ENCODE results near the gene TGFBR3. TPM values are rescaled to one million over a fixed set of nuclear protein-coding genes. Genes with fewer than 3 reads are reported as not detected.

Gene TGFBR3
- total and polyA plus RNA-seq, 9 of the 15 experiments (the other 6 are each of a cell fraction or from before 2014, with no cell fraction given), result 3.6 to 32.4 (median 15.6) TPM

DNA sequence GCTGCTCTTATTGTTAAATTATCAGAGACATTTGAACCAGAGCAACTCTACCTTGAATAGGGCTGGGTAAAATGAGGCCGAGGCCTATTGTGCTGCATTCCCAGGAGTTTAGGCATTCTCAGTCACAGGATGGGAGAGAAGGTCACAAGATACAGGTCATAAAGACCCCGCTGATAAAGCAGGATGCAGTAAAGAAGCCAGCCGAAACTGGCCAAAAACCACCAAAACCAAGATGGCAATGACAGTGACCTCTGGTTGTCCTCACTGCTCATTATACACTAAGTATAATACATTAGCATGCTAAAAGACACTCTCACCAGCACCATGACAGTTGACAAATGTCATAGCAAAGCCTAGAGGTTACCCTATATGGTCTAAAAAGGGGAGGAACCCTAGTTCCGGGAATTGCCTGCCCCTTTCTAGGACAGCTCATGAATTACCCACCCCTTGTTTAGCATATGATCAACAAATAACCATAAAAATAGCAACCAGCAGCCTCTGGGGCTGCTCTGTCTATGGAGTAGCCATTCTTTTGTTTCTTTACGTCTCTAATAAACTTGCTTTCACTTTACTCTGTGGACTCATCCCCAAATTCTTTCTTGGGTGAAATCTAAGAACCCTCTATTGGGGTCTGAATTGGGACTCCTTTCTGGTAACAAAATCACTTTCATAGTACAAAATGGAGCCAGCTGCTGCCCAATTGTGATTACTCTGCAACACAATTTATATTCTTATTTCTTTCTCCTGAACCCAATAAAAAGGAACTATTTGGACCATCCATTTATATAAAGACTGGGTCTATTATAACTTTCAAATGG is 179.6 kb downstream of the TGFBR3 start (continued):
- TF ChIP-seq YY1 (IDR thresholded peaks at IDR 0.05; ENCODE audit: borderline replicate concordance in 1 of 3, control insufficient read depth in 1 of 3, extremely low read depth in 1 of 3, insufficient read depth in 3 of 3, insufficient read length in 1 of 3, insufficient replicate concordance in 2 of 3, low read depth in 1 of 3, low read length in 2 of 3) (peak in 1 of 3 experiments; percentile 87), IFI16 (CRISPR knock-in tag; IDR thresholded peaks at IDR 0.05) (peak; percentile 77), RFX1 (IDR thresholded peaks at IDR 0.05) (peak; percentile 0; the same call in 1 of the 2 replicates), ETV1 (tag; conservative IDR thresholded peaks at IDR 0.05; ENCODE audit: low read depth) (peak; percentile 67), TCFL5 (CRISPR knock-in tag; conservative IDR thresholded peaks at IDR 0.05) (peak; percentile 87), TBL1XR1 (IDR thresholded peaks at IDR 0.05; ENCODE audit: low read length in 2 of 2) (peak in 1 of 2 experiments; percentile 27; a peak in 1 of 4 replicates), ZNF586 (CRISPR knock-in tag; conservative IDR thresholded peaks at IDR 0.05) (peak; percentile 79; the same call in 1 of the 2 replicates), ZNF311 (CRISPR knock-in tag; IDR thresholded peaks at IDR 0.05) (peak; percentile 93), KAT8 (IDR thresholded peaks at IDR 0.05; ENCODE audit: low read depth) (no peak; the same call in 1 of the 2 replicates), ZKSCAN8 (CRISPR knock-in tag; IDR thresholded peaks at IDR 0.05) (peak; percentile 92), SMAD3 (CRISPR knock-in tag; conservative IDR thresholded peaks at IDR 0.05) (peak; percentile 89), SLC30A9 (CRISPR knock-in tag; IDR thresholded peaks at IDR 0.05) (no peak), IRF2 (CRISPR knock-in tag; IDR thresholded peaks at IDR 0.05) (no peak), PHB (CRISPR knock-in tag; IDR thresholded peaks at IDR 0.05) (no peak)
- TF ChIP-seq, protein P1, sequence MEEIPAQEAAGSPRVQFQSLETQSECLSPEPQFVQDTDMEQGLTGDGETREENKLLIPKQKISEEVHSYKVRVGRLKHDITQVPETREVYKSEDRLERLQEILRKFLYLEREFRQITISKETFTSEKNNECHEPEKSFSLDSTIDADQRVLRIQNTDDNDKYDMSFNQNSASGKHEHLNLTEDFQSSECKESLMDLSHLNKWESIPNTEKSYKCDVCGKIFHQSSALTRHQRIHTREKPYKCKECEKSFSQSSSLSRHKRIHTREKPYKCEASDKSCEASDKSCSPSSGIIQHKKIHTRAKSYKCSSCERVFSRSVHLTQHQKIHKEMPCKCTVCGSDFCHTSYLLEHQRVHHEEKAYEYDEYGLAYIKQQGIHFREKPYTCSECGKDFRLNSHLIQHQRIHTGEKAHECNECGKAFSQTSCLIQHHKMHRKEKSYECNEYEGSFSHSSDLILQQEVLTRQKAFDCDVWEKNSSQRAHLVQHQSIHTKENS (CRISPR knock-in tag; IDR thresholded peaks at IDR 0.05), result no peak
- TF ChIP-seq, protein P2, sequence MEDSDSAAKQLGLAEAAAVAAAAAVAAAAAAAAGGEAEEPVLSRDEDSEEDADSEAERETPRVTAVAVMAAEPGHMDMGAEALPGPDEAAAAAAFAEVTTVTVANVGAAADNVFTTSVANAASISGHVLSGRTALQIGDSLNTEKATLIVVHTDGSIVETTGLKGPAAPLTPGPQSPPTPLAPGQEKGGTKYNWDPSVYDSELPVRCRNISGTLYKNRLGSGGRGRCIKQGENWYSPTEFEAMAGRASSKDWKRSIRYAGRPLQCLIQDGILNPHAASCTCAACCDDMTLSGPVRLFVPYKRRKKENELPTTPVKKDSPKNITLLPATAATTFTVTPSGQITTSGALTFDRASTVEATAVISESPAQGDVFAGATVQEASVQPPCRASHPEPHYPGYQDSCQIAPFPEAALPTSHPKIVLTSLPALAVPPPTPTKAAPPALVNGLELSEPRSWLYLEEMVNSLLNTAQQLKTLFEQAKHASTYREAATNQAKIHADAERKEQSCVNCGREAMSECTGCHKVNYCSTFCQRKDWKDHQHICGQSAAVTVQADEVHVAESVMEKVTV (CRISPR knock-in tag; IDR thresholded peaks at IDR 0.05), result no peak
- TF ChIP-seq, protein P3, sequence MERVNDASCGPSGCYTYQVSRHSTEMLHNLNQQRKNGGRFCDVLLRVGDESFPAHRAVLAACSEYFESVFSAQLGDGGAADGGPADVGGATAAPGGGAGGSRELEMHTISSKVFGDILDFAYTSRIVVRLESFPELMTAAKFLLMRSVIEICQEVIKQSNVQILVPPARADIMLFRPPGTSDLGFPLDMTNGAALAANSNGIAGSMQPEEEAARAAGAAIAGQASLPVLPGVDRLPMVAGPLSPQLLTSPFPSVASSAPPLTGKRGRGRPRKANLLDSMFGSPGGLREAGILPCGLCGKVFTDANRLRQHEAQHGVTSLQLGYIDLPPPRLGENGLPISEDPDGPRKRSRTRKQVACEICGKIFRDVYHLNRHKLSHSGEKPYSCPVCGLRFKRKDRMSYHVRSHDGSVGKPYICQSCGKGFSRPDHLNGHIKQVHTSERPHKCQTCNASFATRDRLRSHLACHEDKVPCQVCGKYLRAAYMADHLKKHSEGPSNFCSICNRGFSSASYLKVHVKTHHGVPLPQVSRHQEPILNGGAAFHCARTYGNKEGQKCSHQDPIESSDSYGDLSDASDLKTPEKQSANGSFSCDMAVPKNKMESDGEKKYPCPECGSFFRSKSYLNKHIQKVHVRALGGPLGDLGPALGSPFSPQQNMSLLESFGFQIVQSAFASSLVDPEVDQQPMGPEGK (CRISPR knock-in tag; IDR thresholded peaks at IDR 0.05; ENCODE audit: borderline replicate concordance), result no peak
- TF ChIP-seq, protein P4, sequence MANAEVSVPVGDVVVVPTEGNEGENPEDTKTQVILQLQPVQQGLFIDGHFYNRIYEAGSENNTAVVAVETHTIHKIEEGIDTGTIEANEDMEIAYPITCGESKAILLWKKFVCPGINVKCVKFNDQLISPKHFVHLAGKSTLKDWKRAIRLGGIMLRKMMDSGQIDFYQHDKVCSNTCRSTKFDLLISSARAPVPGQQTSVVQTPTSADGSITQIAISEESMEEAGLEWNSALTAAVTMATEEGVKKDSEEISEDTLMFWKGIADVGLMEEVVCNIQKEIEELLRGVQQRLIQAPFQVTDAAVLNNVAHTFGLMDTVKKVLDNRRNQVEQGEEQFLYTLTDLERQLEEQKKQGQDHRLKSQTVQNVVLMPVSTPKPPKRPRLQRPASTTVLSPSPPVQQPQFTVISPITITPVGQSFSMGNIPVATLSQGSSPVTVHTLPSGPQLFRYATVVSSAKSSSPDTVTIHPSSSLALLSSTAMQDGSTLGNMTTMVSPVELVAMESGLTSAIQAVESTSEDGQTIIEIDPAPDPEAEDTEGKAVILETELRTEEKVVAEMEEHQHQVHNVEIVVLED (CRISPR knock-in tag; IDR thresholded peaks at IDR 0.05), result peak; percentile 41; the same call in 1 of the 2 replicates
